GM21528 (cell line): ENCODE data around the gene TBC1D3B.
"Not testable (repeated sequence)": the region's sequence is repeated elsewhere in the genome, so short reads cannot be mapped to it uniquely, and the experiment has no call there.

Experiments
- ATAC-seq: cut with Tn5 transposase; IDR thresholded peaks from one replicate; pipeline ENCODE4 v1.9.1; 2021; ENCODE audit warnings: mild to moderate bottlenecking, moderate library complexity; ENCODE audit not compliant: unreplicated experiment, low FRiP score

TBC1D3B gene

GRCh38 chr17:36131931-36132330 is 44.5 kb downstream of the TBC1D3B start:
- no peak for ATAC-seq

DNA sequence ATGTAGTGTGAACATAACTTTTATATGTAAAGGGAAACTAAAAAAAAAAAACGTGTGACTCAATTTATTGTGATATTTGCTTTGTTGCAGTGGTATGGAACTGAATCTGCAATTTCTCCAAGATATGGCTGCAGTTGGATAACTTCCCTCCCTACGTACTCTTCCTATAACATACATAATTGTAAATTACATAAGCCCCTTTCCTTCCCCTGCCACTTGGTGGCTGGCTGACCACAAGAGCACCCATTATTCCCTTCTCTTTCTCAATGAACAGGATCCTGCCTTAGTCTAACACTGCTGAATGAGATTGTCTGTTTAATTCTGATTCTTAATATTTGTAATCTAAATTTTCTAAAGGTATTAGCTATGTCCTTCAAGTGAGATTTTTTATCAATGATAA is 45.0 kb downstream of the TBC1D3B start:
- ATAC-seq = no peak

DNA sequence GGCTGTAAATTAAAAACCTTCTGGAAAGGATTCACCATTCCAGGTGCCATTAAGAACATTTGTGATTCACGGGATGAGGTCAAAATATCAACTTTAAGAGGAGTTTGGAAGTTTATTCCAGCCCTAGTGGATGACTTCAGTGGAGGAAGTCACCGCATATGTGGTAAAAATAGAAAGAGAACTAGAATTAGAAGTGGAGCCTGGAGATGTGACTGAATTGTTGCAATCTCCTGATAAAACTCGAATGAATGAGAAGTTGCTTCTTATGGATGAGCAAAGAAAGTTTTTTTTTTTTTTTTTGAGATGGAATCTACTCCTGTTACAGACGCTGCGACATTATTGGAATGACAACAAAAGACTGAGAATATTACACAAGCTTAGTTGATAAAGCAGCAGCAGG is 46.1 kb downstream of the TBC1D3B start:
- no peak for ATAC-seq

DNA sequence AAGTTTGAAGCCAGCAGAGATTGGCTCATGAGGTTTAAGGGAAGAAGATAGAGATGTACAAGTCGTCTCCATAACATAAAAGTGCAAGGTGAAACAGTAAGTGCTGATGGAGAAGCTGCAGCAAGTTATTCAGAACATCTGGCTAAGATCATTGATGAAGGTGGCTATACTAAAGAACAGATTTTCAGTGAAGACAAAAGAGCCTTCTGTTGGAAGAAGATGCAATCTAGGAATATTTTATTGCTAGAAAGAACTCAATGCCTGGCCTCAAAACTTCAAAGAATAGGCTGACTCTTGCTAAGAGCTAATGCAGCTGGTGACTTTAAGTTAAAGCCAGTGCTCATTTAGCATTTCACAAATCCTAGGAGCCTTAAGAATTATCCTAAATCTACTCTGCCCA is 46.8 kb downstream of the TBC1D3B start:
- no peak for ATAC-seq

GRCh38 chr17:36128411-36128978 is 47.9 kb downstream of the TBC1D3B start:
- no peak for ATAC-seq

- ATAC-seq = no peak
These were observed 48.5 kb downstream of the TBC1D3B start for GRCh38 chr17:36127911-36128310.

DNA sequence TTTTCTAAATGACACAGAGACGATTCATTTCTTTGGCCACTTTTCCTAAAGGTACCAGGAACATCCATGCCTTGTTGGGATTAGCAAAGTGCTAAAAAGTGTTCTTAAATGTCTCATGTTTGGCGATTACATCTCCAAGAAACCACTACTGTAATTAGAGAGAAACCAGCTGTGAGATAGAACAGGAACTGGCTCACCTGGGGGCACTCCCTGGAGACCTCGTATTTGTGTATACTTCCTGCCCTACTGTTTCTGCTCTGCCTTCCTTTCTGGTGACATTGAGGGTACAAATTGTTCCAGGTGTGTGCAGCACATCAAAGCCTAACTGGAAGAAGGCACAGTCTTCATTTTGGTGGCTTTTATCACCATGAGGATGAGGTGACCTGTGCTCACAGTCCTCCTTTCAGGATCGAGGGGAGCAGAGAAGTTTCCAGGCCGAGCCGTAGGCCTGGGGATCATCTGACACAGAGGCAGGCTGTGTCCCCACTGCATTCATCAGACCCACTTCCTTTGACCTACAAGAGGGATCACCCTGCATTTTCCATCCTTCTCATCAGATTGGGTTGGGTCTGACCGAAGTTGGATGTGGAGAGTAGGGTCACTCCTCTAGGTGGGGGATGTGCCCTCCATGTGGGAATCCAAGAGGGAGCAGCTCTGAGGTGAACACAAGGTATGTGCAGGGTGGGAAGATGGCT is 49.1 kb downstream of the TBC1D3B start:
- no peak for ATAC-seq

DNA sequence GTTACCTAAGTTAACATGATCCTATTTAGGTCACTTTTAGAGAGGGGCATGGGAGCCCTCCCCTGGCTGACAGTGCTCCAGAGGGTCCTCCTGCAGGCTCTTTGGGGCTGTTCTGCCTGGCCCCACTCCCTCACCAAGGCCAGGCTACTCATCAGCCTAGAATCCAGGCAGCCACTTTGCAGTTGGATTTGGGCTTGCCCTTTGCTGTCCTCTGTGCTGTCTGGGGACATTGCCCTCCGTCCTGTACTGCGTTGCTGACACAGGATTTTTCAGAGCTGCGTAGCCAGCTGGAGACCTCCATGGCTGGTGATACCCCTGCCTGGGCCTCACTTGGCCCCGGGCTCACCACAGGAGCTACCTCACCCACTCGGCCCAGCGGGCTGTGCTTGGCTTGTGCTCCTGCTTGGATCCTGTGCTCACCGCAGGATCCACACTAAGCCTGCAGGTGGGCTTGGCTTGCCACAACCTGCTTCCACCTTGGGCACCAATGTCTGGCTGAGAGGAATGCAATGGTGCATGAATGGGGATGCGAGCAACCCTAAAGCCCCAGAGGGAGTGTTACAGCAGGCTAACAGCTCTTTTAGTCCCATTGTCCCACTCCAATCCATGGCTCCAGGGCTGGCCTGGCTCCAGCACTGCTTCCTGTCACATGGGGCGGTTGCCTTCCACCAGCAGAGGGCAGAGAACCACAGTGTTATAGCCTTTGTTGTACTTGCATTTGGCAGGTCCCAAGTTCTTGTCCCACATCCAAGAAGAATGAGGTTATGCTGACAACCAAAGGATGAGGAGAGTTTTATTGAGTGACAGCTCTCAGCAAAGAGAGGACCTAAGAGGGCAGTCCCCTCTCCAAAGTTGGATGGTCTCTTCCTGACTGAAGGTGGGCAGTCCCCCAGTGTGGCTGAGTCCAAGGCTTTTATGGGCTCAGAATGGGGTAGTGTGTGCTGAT is 51.3 kb downstream of the TBC1D3B start:
- ATAC-seq = no peak

DNA sequence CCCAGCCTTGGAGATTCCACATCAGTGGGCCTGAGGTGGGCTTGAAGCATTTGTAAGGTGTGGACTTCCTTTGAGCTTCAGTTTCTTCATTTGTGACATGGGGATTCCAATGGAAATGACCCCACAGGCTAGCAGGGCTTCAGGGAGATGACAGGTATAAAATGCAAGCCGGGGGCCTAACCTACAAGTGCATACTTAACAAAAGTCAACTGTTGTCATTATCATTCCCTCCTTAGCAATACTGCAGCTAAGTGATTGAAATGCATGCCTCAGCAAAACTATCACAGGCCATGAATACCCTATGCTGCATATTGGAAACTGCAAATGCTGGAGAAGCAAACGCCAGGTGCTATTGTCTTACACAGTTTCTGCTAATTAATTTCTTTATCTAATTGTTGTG is 53.0 kb downstream of the TBC1D3B start:
- ATAC-seq = no peak

GRCh38 chr17:36121099-36121498 is 55.3 kb downstream of the TBC1D3B start:
- ATAC-seq = not testable (repeated sequence)

DNA sequence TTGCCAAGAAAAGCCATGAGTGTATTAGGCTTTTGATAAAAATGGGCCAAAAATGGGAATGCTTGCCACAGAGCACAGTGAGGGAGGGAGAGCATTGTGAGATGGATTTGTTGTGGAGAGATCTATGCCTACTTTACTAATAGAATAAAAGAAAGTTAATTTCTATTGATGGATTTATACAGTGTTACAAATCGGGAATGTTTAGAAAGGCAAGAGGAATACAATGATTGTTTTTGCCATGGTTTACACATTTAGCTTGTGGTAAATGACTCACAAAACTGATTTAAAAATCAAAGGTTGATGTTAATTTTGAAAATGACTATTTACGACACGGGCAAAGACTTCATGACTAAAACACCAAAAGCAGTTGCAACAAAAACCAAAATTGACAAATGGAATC is 56.2 kb downstream of the TBC1D3B start:
- ATAC-seq = no peak

GRCh38 chr17:36118477-36119353 is 57.7 kb downstream of the TBC1D3B start:
- ATAC-seq = no peak

GRCh38 chr17:36117505-36118382 is 58.7 kb downstream of the TBC1D3B start:
- no peak for ATAC-seq
